ENCODE results near the gene SYF2.

DNA sequence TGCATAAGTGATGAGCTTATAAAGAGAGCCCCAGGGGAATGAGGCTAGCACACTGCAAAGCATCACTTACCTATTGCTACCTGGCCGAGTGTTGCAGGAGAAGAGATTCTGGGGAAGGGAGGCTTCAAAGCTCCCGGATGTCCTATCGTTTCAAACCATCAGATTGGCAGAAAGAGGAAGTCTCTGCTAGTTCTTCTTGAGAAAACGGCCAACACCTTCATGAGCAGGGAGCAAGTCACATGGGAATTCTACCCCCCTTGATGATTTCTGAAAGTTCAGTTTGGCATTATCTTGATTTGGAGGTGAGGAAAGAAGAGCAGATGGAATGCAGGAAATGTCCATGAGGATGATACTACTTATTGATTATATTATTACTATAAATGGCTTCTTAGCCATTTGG, 16.2 kb downstream of the SYF2 start:
- TF ChIP-seq, protein P1, sequence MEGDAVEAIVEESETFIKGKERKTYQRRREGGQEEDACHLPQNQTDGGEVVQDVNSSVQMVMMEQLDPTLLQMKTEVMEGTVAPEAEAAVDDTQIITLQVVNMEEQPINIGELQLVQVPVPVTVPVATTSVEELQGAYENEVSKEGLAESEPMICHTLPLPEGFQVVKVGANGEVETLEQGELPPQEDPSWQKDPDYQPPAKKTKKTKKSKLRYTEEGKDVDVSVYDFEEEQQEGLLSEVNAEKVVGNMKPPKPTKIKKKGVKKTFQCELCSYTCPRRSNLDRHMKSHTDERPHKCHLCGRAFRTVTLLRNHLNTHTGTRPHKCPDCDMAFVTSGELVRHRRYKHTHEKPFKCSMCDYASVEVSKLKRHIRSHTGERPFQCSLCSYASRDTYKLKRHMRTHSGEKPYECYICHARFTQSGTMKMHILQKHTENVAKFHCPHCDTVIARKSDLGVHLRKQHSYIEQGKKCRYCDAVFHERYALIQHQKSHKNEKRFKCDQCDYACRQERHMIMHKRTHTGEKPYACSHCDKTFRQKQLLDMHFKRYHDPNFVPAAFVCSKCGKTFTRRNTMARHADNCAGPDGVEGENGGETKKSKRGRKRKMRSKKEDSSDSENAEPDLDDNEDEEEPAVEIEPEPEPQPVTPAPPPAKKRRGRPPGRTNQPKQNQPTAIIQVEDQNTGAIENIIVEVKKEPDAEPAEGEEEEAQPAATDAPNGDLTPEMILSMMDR (conservative IDR thresholded peaks at IDR 0.05; ENCODE audit: low read depth in 2 of 2) = no peak
- TF ChIP-seq EZH2 (IDR thresholded peaks at IDR 0.05; ENCODE audit: low read depth, unreplicated experiment) = no peak
- TF ChIP-seq POLR2AphosphoS5 (IDR thresholded peaks at IDR 0.05; ENCODE audit: low read depth) = no peak
- no peak for TF ChIP-seq JUNB (IDR thresholded peaks at IDR 0.05; ENCODE audit: unreplicated experiment)
- TF ChIP-seq, protein P2, sequence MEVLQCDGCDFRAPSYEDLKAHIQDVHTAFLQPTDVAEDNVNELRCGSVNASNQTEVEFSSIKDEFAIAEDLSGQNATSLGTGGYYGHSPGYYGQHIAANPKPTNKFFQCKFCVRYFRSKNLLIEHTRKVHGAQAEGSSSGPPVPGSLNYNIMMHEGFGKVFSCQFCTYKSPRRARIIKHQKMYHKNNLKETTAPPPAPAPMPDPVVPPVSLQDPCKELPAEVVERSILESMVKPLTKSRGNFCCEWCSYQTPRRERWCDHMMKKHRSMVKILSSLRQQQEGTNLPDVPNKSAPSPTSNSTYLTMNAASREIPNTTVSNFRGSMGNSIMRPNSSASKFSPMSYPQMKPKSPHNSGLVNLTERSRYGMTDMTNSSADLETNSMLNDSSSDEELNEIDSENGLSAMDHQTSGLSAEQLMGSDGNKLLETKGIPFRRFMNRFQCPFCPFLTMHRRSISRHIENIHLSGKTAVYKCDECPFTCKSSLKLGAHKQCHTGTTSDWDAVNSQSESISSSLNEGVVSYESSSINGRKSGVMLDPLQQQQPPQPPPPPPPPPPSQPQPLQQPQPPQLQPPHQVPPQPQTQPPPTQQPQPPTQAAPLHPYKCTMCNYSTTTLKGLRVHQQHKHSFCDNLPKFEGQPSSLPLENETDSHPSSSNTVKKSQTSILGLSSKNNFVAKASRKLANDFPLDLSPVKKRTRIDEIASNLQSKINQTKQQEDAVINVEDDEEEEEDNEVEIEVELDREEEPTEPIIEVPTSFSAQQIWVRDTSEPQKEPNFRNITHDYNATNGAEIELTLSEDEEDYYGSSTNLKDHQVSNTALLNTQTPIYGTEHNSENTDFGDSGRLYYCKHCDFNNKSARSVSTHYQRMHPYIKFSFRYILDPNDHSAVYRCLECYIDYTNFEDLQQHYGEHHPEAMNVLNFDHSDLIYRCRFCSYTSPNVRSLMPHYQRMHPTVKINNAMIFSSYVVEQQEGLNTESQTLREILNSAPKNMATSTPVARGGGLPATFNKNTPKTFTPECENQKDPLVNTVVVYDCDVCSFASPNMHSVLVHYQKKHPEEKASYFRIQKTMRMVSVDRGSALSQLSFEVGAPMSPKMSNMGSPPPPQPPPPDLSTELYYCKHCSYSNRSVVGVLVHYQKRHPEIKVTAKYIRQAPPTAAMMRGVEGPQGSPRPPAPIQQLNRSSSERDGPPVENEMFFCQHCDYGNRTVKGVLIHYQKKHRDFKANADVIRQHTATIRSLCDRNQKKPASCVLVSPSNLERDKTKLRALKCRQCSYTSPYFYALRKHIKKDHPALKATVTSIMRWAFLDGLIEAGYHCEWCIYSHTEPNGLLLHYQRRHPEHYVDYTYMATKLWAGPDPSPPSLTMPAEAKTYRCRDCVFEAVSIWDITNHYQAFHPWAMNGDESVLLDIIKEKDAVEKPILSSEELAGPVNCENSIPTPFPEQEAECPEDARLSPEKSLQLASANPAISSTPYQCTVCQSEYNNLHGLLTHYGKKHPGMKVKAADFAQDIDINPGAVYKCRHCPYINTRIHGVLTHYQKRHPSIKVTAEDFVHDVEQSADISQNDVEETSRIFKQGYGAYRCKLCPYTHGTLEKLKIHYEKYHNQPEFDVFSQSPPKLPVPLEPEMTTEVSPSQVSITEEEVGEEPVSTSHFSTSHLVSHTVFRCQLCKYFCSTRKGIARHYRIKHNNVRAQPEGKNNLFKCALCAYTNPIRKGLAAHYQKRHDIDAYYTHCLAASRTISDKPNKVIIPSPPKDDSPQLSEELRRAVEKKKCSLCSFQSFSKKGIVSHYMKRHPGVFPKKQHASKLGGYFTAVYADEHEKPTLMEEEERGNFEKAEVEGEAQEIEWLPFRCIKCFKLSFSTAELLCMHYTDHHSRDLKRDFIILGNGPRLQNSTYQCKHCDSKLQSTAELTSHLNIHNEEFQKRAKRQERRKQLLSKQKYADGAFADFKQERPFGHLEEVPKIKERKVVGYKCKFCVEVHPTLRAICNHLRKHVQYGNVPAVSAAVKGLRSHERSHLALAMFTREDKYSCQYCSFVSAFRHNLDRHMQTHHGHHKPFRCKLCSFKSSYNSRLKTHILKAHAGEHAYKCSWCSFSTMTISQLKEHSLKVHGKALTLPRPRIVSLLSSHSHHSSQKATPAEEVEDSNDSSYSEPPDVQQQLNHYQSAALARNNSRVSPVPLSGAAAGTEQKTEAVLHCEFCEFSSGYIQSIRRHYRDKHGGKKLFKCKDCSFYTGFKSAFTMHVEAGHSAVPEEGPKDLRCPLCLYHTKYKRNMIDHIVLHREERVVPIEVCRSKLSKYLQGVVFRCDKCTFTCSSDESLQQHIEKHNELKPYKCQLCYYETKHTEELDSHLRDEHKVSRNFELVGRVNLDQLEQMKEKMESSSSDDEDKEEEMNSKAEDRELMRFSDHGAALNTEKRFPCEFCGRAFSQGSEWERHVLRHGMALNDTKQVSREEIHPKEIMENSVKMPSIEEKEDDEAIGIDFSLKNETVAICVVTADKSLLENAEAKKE (CRISPR knock-in tag; IDR thresholded peaks at IDR 0.05) = no peak
- TF ChIP-seq EZH2phosphoT487 (IDR thresholded peaks at IDR 0.05; ENCODE audit: unreplicated experiment) = no peak
- TF ChIP-seq CREB1 (CRISPR knock-in tag; IDR thresholded peaks at IDR 0.05; ENCODE audit: low read depth) = no peak
- TF ChIP-seq, protein P3, sequence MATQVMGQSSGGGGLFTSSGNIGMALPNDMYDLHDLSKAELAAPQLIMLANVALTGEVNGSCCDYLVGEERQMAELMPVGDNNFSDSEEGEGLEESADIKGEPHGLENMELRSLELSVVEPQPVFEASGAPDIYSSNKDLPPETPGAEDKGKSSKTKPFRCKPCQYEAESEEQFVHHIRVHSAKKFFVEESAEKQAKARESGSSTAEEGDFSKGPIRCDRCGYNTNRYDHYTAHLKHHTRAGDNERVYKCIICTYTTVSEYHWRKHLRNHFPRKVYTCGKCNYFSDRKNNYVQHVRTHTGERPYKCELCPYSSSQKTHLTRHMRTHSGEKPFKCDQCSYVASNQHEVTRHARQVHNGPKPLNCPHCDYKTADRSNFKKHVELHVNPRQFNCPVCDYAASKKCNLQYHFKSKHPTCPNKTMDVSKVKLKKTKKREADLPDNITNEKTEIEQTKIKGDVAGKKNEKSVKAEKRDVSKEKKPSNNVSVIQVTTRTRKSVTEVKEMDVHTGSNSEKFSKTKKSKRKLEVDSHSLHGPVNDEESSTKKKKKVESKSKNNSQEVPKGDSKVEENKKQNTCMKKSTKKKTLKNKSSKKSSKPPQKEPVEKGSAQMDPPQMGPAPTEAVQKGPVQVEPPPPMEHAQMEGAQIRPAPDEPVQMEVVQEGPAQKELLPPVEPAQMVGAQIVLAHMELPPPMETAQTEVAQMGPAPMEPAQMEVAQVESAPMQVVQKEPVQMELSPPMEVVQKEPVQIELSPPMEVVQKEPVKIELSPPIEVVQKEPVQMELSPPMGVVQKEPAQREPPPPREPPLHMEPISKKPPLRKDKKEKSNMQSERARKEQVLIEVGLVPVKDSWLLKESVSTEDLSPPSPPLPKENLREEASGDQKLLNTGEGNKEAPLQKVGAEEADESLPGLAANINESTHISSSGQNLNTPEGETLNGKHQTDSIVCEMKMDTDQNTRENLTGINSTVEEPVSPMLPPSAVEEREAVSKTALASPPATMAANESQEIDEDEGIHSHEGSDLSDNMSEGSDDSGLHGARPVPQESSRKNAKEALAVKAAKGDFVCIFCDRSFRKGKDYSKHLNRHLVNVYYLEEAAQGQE (IDR thresholded peaks at IDR 0.05; ENCODE audit: unreplicated experiment) = no peak
- no peak for TF ChIP-seq STAT1 (IDR thresholded peaks at IDR 0.05; ENCODE audit: unreplicated experiment)
- TF ChIP-seq, protein P4, sequence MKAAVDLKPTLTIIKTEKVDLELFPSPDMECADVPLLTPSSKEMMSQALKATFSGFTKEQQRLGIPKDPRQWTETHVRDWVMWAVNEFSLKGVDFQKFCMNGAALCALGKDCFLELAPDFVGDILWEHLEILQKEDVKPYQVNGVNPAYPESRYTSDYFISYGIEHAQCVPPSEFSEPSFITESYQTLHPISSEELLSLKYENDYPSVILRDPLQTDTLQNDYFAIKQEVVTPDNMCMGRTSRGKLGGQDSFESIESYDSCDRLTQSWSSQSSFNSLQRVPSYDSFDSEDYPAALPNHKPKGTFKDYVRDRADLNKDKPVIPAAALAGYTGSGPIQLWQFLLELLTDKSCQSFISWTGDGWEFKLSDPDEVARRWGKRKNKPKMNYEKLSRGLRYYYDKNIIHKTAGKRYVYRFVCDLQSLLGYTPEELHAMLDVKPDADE (IDR thresholded peaks at IDR 0.05) = no peak
- TF ChIP-seq ZNF114 (CRISPR knock-in tag; IDR thresholded peaks at IDR 0.05) = no peak
- no peak for TF ChIP-seq NANOG (IDR thresholded peaks at IDR 0.05; ENCODE audit: borderline replicate concordance)
